ENCODE data around the gene ESPN.

DNA sequence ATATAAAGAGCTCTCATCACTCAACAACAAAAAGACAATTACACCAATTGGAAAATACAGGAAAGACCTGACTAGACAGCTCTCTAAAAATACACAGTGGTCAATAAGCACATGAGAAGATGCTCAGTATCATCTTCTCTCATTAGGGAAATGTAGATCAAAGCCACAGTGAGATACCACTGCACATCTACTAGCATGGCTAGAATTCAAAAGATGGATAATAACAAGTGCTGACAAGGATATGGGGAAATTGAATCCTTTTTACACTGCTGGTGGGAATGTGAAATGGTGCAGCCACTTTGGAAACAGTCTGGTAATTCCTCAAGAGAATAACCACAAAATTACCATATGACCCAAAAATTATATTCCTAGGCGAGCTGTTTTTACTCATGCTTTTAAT is 40.4 kb upstream of the ESPN start:
- TF ChIP-seq POLR2AphosphoS5 (IDR thresholded peaks at IDR 0.05): no peak
- TF ChIP-seq POLR2A (IDR thresholded peaks at IDR 0.05): no peak

All from sigmoid colon (tissue), 4 donors.